C4-2B (cell line): ENCODE data around the gene LRRC4C.

Experiments
- ZFX ChIP-seq: fragments of 450-650 bp; IDR thresholded peaks from 2 replicates; pipeline ENCODE4 v1.6.1; 2017
- TF ChIP-seq, protein P1 (sequence below): fragments of 450-650 bp; conservative IDR thresholded peaks from 2 replicates; pipeline ENCODE4 v1.5.1; 2017; ENCODE audit warnings: mild to moderate bottlenecking

DNA sequence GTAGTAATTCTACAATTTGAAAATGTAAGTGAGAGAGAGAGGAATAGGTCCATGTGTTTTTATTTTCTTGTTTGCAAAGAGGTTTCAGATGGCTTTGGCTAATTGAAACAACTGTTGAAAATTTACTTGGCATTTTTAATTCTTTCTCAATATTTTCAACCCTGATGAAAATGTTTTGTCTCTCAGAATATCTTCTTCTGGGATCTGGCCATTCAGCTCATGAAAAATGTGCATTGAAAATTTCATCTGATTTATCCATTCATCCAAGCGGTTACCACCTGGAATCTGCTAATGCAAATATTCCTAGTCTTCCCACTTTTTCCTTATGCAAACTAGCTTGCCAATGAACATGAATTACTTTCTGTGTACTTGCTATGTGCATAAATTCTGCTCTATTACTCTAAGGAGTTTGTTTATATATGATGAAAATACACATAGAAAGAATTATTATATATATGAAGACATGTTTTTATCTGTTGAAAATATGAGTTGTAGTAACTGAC is 621.2 kb downstream of the LRRC4C start:
- TF ChIP-seq, protein P1, sequence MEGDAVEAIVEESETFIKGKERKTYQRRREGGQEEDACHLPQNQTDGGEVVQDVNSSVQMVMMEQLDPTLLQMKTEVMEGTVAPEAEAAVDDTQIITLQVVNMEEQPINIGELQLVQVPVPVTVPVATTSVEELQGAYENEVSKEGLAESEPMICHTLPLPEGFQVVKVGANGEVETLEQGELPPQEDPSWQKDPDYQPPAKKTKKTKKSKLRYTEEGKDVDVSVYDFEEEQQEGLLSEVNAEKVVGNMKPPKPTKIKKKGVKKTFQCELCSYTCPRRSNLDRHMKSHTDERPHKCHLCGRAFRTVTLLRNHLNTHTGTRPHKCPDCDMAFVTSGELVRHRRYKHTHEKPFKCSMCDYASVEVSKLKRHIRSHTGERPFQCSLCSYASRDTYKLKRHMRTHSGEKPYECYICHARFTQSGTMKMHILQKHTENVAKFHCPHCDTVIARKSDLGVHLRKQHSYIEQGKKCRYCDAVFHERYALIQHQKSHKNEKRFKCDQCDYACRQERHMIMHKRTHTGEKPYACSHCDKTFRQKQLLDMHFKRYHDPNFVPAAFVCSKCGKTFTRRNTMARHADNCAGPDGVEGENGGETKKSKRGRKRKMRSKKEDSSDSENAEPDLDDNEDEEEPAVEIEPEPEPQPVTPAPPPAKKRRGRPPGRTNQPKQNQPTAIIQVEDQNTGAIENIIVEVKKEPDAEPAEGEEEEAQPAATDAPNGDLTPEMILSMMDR, result no peak
- no peak for TF ChIP-seq ZFX
